ENCODE data around the gene ANO1. TPM values are rescaled to one million over a fixed set of nuclear protein-coding genes. Genes with fewer than 3 reads are reported as not detected.

ANO1 gene
- total RNA-seq, 1 experiment from 2014 or later, result 17.8 TPM

- no peaks in the 10 kb centered on the region for H3K9me3 Mint-ChIP-seq (ENCODE audit: low read depth, unreplicated experiment)
- BruUV-seq (replicated peaks), result no TSS peak
- no peak for DNase-seq
- no peaks in the 10 kb centered on the region for H3K36me3 Mint-ChIP-seq (ENCODE audit: insufficient read depth, unreplicated experiment)
- peaks cover 19% of the 10 kb centered on the region for H3K4me1 Mint-ChIP-seq (ENCODE audit: low read depth, unreplicated experiment)
- intact Hi-C loops (cut with micrococcal nuclease; ENCODE audit: unreplicated experiment), result no loop called here
- H3K27me3 Mint-ChIP-seq (ENCODE audit: unreplicated experiment), result peaks cover 15% of the 10 kb centered on the region
- H3K4me3 Mint-ChIP-seq (ENCODE audit: low read depth, unreplicated experiment), result peak overlapping the region; percentile 57
- H3K27ac Mint-ChIP-seq (ENCODE audit: unreplicated experiment), result no peak overlapping the region
- TF ChIP-seq, protein P1, sequence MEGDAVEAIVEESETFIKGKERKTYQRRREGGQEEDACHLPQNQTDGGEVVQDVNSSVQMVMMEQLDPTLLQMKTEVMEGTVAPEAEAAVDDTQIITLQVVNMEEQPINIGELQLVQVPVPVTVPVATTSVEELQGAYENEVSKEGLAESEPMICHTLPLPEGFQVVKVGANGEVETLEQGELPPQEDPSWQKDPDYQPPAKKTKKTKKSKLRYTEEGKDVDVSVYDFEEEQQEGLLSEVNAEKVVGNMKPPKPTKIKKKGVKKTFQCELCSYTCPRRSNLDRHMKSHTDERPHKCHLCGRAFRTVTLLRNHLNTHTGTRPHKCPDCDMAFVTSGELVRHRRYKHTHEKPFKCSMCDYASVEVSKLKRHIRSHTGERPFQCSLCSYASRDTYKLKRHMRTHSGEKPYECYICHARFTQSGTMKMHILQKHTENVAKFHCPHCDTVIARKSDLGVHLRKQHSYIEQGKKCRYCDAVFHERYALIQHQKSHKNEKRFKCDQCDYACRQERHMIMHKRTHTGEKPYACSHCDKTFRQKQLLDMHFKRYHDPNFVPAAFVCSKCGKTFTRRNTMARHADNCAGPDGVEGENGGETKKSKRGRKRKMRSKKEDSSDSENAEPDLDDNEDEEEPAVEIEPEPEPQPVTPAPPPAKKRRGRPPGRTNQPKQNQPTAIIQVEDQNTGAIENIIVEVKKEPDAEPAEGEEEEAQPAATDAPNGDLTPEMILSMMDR (IDR thresholded peaks at IDR 0.05; ENCODE audit: unreplicated experiment), result no peak
- CTCF ChIA-PET, result no interaction called here
These were observed 564 bp upstream of the ANO1 start for GRCh38 chr11:70077411-70078094.

DNA sequence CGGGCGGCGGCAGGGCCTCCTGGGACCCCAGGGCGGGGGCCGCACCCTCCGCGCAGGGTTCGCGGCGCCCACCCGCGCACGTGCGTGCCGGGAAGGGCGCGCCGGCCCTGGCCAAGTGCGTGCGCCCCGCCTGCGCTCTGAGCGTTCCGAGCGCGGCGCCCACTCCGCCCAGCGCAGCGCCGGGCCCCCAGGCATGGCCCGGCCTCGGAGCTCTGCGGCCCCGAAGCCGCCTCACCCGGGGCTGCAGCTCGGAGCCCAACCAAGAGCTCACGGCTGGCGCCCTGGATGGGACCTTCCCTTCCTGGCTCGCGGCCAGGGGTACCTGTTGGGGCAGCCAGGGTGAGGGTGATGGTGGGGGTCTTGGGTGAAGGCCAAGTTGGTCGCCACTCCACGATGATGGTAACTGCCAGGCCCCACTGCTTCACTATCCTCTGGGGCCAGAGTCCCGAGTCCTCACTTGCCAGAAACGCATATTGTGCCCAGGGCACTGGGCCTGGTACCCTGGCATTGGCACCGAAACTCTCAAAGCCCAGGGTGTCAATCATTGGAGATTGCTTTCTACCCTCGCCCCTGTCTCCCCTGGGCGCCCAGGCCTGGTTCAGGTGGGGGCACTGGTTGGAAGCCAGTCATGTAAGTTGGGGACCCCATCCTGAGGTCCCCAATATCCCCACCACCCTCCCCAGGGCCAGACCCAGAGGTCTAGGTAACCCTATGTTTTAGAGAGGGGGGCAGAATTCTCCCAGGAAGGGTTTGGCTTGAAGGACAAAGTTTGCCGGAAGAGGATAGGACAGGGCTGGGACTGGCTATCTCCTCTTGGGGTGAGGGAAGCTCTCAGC lies 882 bp downstream of the ANO1 start:
- H3K4me1 Mint-ChIP-seq (ENCODE audit: low read depth, unreplicated experiment), result peaks cover 19% of the 10 kb centered on the region
- no TSS peak for BruUV-seq (replicated peaks)
- CTCF ChIA-PET, result interaction anchor here (1.0 kb wide), 1 partner anchor 79 kb away, joined by 5 read pairs; no protein-coding TSS in a partner anchor
- no peaks in the 10 kb centered on the region for H3K36me3 Mint-ChIP-seq (ENCODE audit: insufficient read depth, unreplicated experiment)
- intact Hi-C loops (cut with micrococcal nuclease; ENCODE audit: unreplicated experiment), result no loop called here
- DNase-seq, result no peak
- TF ChIP-seq, protein P1 (IDR thresholded peaks at IDR 0.05; ENCODE audit: unreplicated experiment), result no peak
- H3K27me3 Mint-ChIP-seq (ENCODE audit: unreplicated experiment), result peaks cover 15% of the 10 kb centered on the region
- peak overlapping the region; percentile 57 for H3K4me3 Mint-ChIP-seq (ENCODE audit: low read depth, unreplicated experiment)
- H3K9me3 Mint-ChIP-seq (ENCODE audit: low read depth, unreplicated experiment), result no peaks in the 10 kb centered on the region
- H3K27ac Mint-ChIP-seq (ENCODE audit: unreplicated experiment), result no peak overlapping the region

- intact Hi-C loops (cut with micrococcal nuclease; ENCODE audit: unreplicated experiment), result loop anchor here (10.0 kb wide), 2 partner anchors 115 to 135 kb away; no protein-coding TSS in a partner anchor
- Mint-ChIP-seq H3K27ac (ENCODE audit: unreplicated experiment) (no peak overlapping the region), H3K4me1 (ENCODE audit: low read depth, unreplicated experiment) (peaks cover 19% of the 10 kb centered on the region), H3K9me3 (ENCODE audit: low read depth, unreplicated experiment) (no peaks in the 10 kb centered on the region), H3K4me3 (ENCODE audit: low read depth, unreplicated experiment) (peak overlapping the region; percentile 57), H3K27me3 (ENCODE audit: unreplicated experiment) (peaks cover 15% of the 10 kb centered on the region), H3K36me3 (ENCODE audit: insufficient read depth, unreplicated experiment) (no peaks in the 10 kb centered on the region)
- no peak for DNase-seq
- CTCF ChIA-PET, result no interaction called here
- TF ChIP-seq, protein P1 (IDR thresholded peaks at IDR 0.05; ENCODE audit: unreplicated experiment), result no peak
- no TSS peak for BruUV-seq (replicated peaks)
These were observed 1.6 kb downstream of the ANO1 start for GRCh38 chr11:70079691-70080090.

- DNase-seq, result peak; percentile 62
- H3K4me3 Mint-ChIP-seq (ENCODE audit: low read depth, unreplicated experiment), result no peak overlapping the region
- H3K36me3 Mint-ChIP-seq (ENCODE audit: insufficient read depth, unreplicated experiment), result no peaks in the 10 kb centered on the region
- H3K9me3 Mint-ChIP-seq (ENCODE audit: low read depth, unreplicated experiment), result no peaks in the 10 kb centered on the region
- H3K4me1 Mint-ChIP-seq (ENCODE audit: low read depth, unreplicated experiment), result peaks cover 19% of the 10 kb centered on the region
- BruUV-seq (replicated peaks), result no TSS peak
- no peak overlapping the region for H3K27ac Mint-ChIP-seq (ENCODE audit: unreplicated experiment)
- intact Hi-C loops (cut with micrococcal nuclease; ENCODE audit: unreplicated experiment), result loop anchor here (10.0 kb wide), 2 partner anchors 114 to 136 kb away; no protein-coding TSS in a partner anchor
- TF ChIP-seq, protein P1 (IDR thresholded peaks at IDR 0.05; ENCODE audit: unreplicated experiment), result no peak
- CTCF ChIA-PET, result no interaction called here
- peaks cover 15% of the 10 kb centered on the region for H3K27me3 Mint-ChIP-seq (ENCODE audit: unreplicated experiment)
These were observed 2.6 kb downstream of the ANO1 start for GRCh38 chr11:70080763-70081162.
